Right kidney (tissue), 9 donors: ENCODE results near the gene PROP1.
A peak's percentile ranks its signal among the peaks of the same experiment; 100 is the strongest.
"Not testable (repeated sequence)": the region's sequence is repeated elsewhere in the genome, so short reads cannot be mapped to it uniquely, and the experiment has no call there.

Source experiments
- DNase-seq: peaks from one replicate; pipeline ENCODE4 v3.0.0-alpha.2; 2016
- long read RNA-seq, 8 donors: transcript quantifications; one replicate each; lab custom pipeline, GENCODE V29; 2026

The PROP1 gene
- long read RNA-seq, donor 1: 0 reads
- long read RNA-seq, donor 2: 0 reads
- long read RNA-seq, donor 3: 0 reads
- long read RNA-seq, donor 4: 0 reads
- long read RNA-seq, donor 5: 0 reads
- long read RNA-seq, donor 6, partial matches to known transcripts: 34 of 34 reads
- long read RNA-seq, donor 6, other reads (novel, unspliced or antisense): 0 of 34 reads
- long read RNA-seq, donor 7: 0 reads
- long read RNA-seq, donor 8: 0 reads

GRCh38 chr5:177995691-177996595, at the start of gene PROP1:
PROP1 (minus strand) TSS chr5:177996242; CDS start chr5:177995933, 309 bp downstream.
- DNase-seq: no peak

- DNase-seq: not testable (repeated sequence)
Measured at GRCh38 chr5:178019379-178020030, 23.5 kb upstream of the PROP1 start.

- DNase-seq: not testable (repeated sequence)
Measured at GRCh38 chr5:178012758-178013157, 16.7 kb upstream of the PROP1 start.

- not testable (repeated sequence) for DNase-seq
Measured at GRCh38 chr5:178011816-178012554, 15.9 kb upstream of the PROP1 start.

- not testable (repeated sequence) for DNase-seq
Measured at GRCh38 chr5:178007272-178007671, 11.2 kb upstream of the PROP1 start.

- DNase-seq: peak; percentile 31
Measured at GRCh38 chr5:178006536-178007231, 10.6 kb upstream of the PROP1 start.

GRCh38 chr5:178006181-178006535, 10.1 kb upstream of the PROP1 start:
- not testable (repeated sequence) for DNase-seq

GRCh38 chr5:177997846-177998245, 1.8 kb upstream of the PROP1 start:
- no peak for DNase-seq

- DNase-seq: no peak
Measured at GRCh38 chr5:177997319-177997670, 1.3 kb upstream of the PROP1 start.

- DNase-seq: no peak
Measured at GRCh38 chr5:177996660-177997318, 747 bp upstream of the PROP1 start.

GRCh38 chr5:177994561-177995190, 1.4 kb downstream of the PROP1 start:
- no peak for DNase-seq

- DNase-seq: no peak
Measured at GRCh38 chr5:177994063-177994462, 2.0 kb downstream of the PROP1 start.

GRCh38 chr5:177992466-177992865, 3.6 kb downstream of the PROP1 start:
- no peak for DNase-seq

GRCh38 chr5:177988989-177989625, 6.9 kb downstream of the PROP1 start:
- DNase-seq: no peak

GRCh38 chr5:177987326-177987725, 8.7 kb downstream of the PROP1 start:
- DNase-seq: no peak

GRCh38 chr5:177985430-177986040, 10.5 kb downstream of the PROP1 start:
- no peak for DNase-seq

- DNase-seq: peak; percentile 56
Measured at GRCh38 chr5:177984584-177985206, 11.3 kb downstream of the PROP1 start.

GRCh38 chr5:177983763-177984583, 12.1 kb downstream of the PROP1 start:
- DNase-seq: peak; percentile 39
